SKM-1 (cell line): ENCODE measurements around the gene USP32.
A peak's percentile ranks its signal among the peaks of the same experiment; 100 is the strongest.
"Not testable (repeated sequence)": the region's sequence is repeated elsewhere in the genome, so short reads cannot be mapped to it uniquely, and the experiment has no call there.

ENCODE experiments used
- DNase-seq: peaks from one replicate; lab custom pipeline; 2025; ENCODE audit not compliant: unreplicated experiment; lab: John Stamatoyannopoulos, UW

Gene USP32

GRCh38 chr17:60186372-60186771 is 205.6 kb downstream of the USP32 start:
- not testable (repeated sequence) for DNase-seq

- not testable (repeated sequence) for DNase-seq
Observed at GRCh38 chr17:60180380-60180779, 211.6 kb downstream of the USP32 start.

- DNase-seq = not testable (repeated sequence)
Observed at GRCh38 chr17:60178180-60178579, 213.8 kb downstream of the USP32 start.

- DNase-seq = not testable (repeated sequence)
Observed at GRCh38 chr17:60176763-60177162, 215.2 kb downstream of the USP32 start.

- not testable (repeated sequence) for DNase-seq
Observed at GRCh38 chr17:60174767-60175166, 217.2 kb downstream of the USP32 start.

GRCh38 chr17:60174035-60174434 is 217.9 kb downstream of the USP32 start:
- no peak for DNase-seq

- DNase-seq = no peak
Observed at GRCh38 chr17:60173304-60173819, 218.6 kb downstream of the USP32 start.

GRCh38 chr17:60171753-60172079 is 220.2 kb downstream of the USP32 start:
- DNase-seq = no peak

GRCh38 chr17:60170835-60171752 is 220.8 kb downstream of the USP32 start:
- no peak for DNase-seq

- peak; percentile 68 for DNase-seq
Observed at GRCh38 chr17:60169921-60170817, 221.8 kb downstream of the USP32 start.

GRCh38 chr17:60168654-60169053 is 223.3 kb downstream of the USP32 start:
- no peak for DNase-seq

- DNase-seq = no peak
Observed at GRCh38 chr17:60167065-60167741, 224.7 kb downstream of the USP32 start.

GRCh38 chr17:60165971-60166370 is 226.0 kb downstream of the USP32 start:
- no peak for DNase-seq

GRCh38 chr17:60165223-60165622 is 226.7 kb downstream of the USP32 start:
- DNase-seq = no peak

- no peak for DNase-seq
Observed at GRCh38 chr17:60164697-60165096, 227.2 kb downstream of the USP32 start.

- no peak for DNase-seq
Observed at GRCh38 chr17:60164164-60164563, 227.8 kb downstream of the USP32 start.

GRCh38 chr17:60163108-60163784 is 228.7 kb downstream of the USP32 start:
- DNase-seq = no peak

- no peak for DNase-seq
Observed at GRCh38 chr17:60161598-60162330, 230.2 kb downstream of the USP32 start.

- DNase-seq = no peak
Observed at GRCh38 chr17:60160829-60161501, 231.0 kb downstream of the USP32 start.
